HCT116 (cell line): ENCODE measurements around the gene FRK. TPM values are rescaled to one million over a fixed set of nuclear protein-coding genes. Genes with fewer than 3 reads are reported as not detected.

Source experiments
- ATAC-seq: fragments of 200-7000 bp; cut with Tn5 transposase; 2 replicates; pipeline ENCODE4 v1.9.1; 2020; ENCODE audit warnings: mild to moderate bottlenecking, moderate library complexity
- BruUV-seq: library from RNA; stranded (reverse); fragments of 400-500 nt; replicated peaks from 2 replicates; lab custom pipeline; 2021; lab: Mats Ljungman, UMichigan
- CTCF ChIA-PET: fragments of 300-600 bp; sonication (Branson Sonifier 250); formaldehyde crosslinking; loops from one replicate; lab custom pipeline; 2021; ENCODE audit warnings: antibody characterized with exemption; lab: Charles Lee
- POLR2A ChIA-PET: fragments of 300-600, 350-600 bp; sonication (Branson Sonifier 250); formaldehyde crosslinking; loops from one replicate; lab custom pipeline; 2021; ENCODE audit warnings: antibody characterized with exemption; lab: Charles Lee
- RAD21 ChIA-PET, 2 experiments: fragments of 300-600 bp; sonication (Branson Sonifier 250); formaldehyde crosslinking; loops; one replicate each; lab custom pipeline; 2023; ENCODE audit warnings: low total read pairs in 2 of 2; ENCODE audit not compliant: uncharacterized antibody in 2 of 2, unreplicated experiment in 2 of 2, low non-redundant PET in 1 of 2; lab: Charles Lee
- DNase-seq: peaks from one replicate; pipeline ENCODE4 v3.0.0-alpha.2; 2010; ENCODE audit warnings: low read depth, low spot score
- H2AFZ ChIP-seq: fragments of 200-600 bp; shearing (Covaris generic), sonication (generic); 2 replicates; pipeline ENCODE4 v1.6.1; 2017; ENCODE audit warnings: low read depth, mixed run types, mixed read lengths, antibody characterized with exemption, low read length; ENCODE audit not compliant: poor library complexity, severe bottlenecking
- H3K27ac ChIP-seq: 2 replicates; pipeline ENCODE4 v1.5.1; 2012; ENCODE audit warnings: low read depth, low read length
- H3K27me3 ChIP-seq: fragments of 200-600 bp; sonication (generic); 2 replicates; pipeline ENCODE4 v1.6.1; 2016; ENCODE audit warnings: mixed run types, low read length, mixed read lengths; ENCODE audit not compliant: insufficient read depth
- H3K36me3 ChIP-seq, 2 experiments: fragments of 200-500 bp in 1 of 2; fragments of 200-600 bp in 1 of 2; sonication (Bioruptor generic) in 1 of 2; sonication (generic) in 1 of 2; 2 replicates each; pipeline versions ENCODE4 v1.5.1 to v1.6.1; 2014 to 2016; ENCODE audit warnings: low read length in 2 of 2, inconsistent platforms in 1 of 2, mixed read lengths in 1 of 2, mixed run types in 1 of 2; ENCODE audit not compliant: insufficient read depth in 2 of 2, control insufficient read depth in 1 of 2
- H3K4me1 ChIP-seq, 2 experiments: fragments of 200-600 bp in 1 of 2; sonication (generic) in 1 of 2; 2 replicates each; pipeline versions ENCODE4 v1.5.1 to v1.6.1; 2012 to 2017; ENCODE audit warnings: low read length in 2 of 2, inconsistent platforms in 1 of 2, mild to moderate bottlenecking in 1 of 2, mixed read lengths in 1 of 2, mixed run types in 1 of 2, moderate library complexity in 1 of 2; ENCODE audit not compliant: insufficient read depth in 2 of 2, control insufficient read depth in 1 of 2
- H3K4me2 ChIP-seq: fragments of 200-600 bp; sonication (generic); 2 replicates; pipeline ENCODE4 v1.6.1; 2017; ENCODE audit warnings: mixed run types, low read length, mixed read lengths
- H3K4me3 ChIP-seq, 2 experiments: fragments of 200-600 bp in 1 of 2; sonication (generic) in 1 of 2; replicated peaks in 1 of 2; 2 replicates each; pipeline ENCODE4 v1.5.1; 2011 to 2016; ENCODE audit warnings: low read length in 2 of 2, control low read depth in 1 of 2, low read depth in 1 of 2, mild to moderate bottlenecking in 1 of 2, mixed read lengths in 1 of 2, mixed run types in 1 of 2
- H3K79me2 ChIP-seq: fragments of 200-600 bp; sonication (generic); 2 replicates; pipeline ENCODE4 v1.6.1; 2017; ENCODE audit warnings: mild to moderate bottlenecking, mixed run types, low read length, moderate library complexity, mixed read lengths; ENCODE audit not compliant: insufficient read depth
- H3K9ac ChIP-seq: fragments of 200-600 bp; sonication (generic); 2 replicates; pipeline ENCODE4 v1.6.1; 2016; ENCODE audit warnings: low read length, mixed read lengths
- H3K9me2 ChIP-seq: fragments of 200-600 bp; sonication (generic), shearing (Covaris generic); 2 replicates; pipeline ENCODE4 v1.6.1; 2017; ENCODE audit warnings: mixed run types, mild to moderate bottlenecking, moderate library complexity; ENCODE audit not compliant: insufficient read depth
- H3K9me3 ChIP-seq, 2 experiments: fragments of 200-500 bp in 1 of 2; fragments of 200-600 bp in 1 of 2; sonication (Bioruptor generic) in 1 of 2; sonication (generic) in 1 of 2; 2 replicates each; pipeline ENCODE4 v1.6.1; 2014 to 2017; ENCODE audit warnings: low read length in 2 of 2, mixed read lengths in 2 of 2, inconsistent platforms in 1 of 2, low read depth in 1 of 2, mild to moderate bottlenecking in 1 of 2, mixed run types in 1 of 2, moderate library complexity in 1 of 2; ENCODE audit not compliant: control insufficient read depth in 1 of 2, insufficient read depth in 1 of 2
- H4K20me1 ChIP-seq: fragments of 200-600 bp; sonication (generic), shearing (Covaris generic); 2 replicates; pipeline ENCODE4 v1.6.1; 2017; ENCODE audit warnings: mixed run types, mild to moderate bottlenecking, moderate library complexity; ENCODE audit not compliant: insufficient read depth
- CBX3 ChIP-seq: IDR thresholded peaks from 2 replicates; pipeline ENCODE4 v1.6.1; 2012; ENCODE audit warnings: low read depth
- CEBPB ChIP-seq: IDR thresholded peaks from 2 replicates; pipeline ENCODE4 v1.6.1; 2012; ENCODE audit warnings: low read depth
- EGR1 ChIP-seq: IDR thresholded peaks from 2 replicates; pipeline ENCODE4 v1.6.1; 2012; ENCODE audit warnings: low read depth
- EZH2 ChIP-seq: fragments of 200-600 bp; sonication (generic); IDR thresholded peaks from 2 replicates; pipeline ENCODE4 v1.6.1; 2017; ENCODE audit warnings: antibody characterized with exemption, mixed run types
- FOSL1 ChIP-seq: IDR thresholded peaks from 2 replicates; pipeline ENCODE4 v1.6.1; 2012; ENCODE audit warnings: low read depth
- RAD21 ChIP-seq: IDR thresholded peaks from 2 replicates; pipeline ENCODE4 v1.6.1; 2012; ENCODE audit warnings: low read depth, mild to moderate bottlenecking
- SP1 ChIP-seq: IDR thresholded peaks from 2 replicates; pipeline ENCODE4 v1.6.1; 2012; ENCODE audit warnings: low read depth
- TCF7L2 ChIP-seq: IDR thresholded peaks from 2 replicates; pipeline ENCODE4 v1.7.0; 2011; ENCODE audit warnings: borderline replicate concordance, inconsistent platforms; ENCODE audit not compliant: insufficient read depth, insufficient read length; ENCODE audit errors: extremely low read depth
- YY1 ChIP-seq: IDR thresholded peaks from 2 replicates; pipeline ENCODE4 v1.6.1; 2011; ENCODE audit warnings: low read length, low read depth, moderate library complexity, mild to moderate bottlenecking; ENCODE audit not compliant: insufficient replicate concordance; ENCODE audit errors: extremely low read depth
- ZBTB33 ChIP-seq: IDR thresholded peaks from 2 replicates; pipeline ENCODE4 v1.6.1; 2011; ENCODE audit warnings: mild to moderate bottlenecking, low read length, moderate library complexity; ENCODE audit not compliant: insufficient replicate concordance; ENCODE audit errors: extremely low read depth
- ZFX ChIP-seq: fragments of 450-650 bp; IDR thresholded peaks from 2 replicates; pipeline ENCODE4 v1.6.1; 2017
- ZNF274 ChIP-seq: fragments of 200-500 bp; sonication (Bioruptor generic); IDR thresholded peaks from 2 replicates; pipeline ENCODE4 v1.6.1; 2014; ENCODE audit warnings: mild to moderate bottlenecking, low read depth, low read length, inconsistent platforms
- intact Hi-C: fragments of 100-400 bp; cut with micrococcal nuclease; formaldehyde crosslinking; loops from 2 replicates; pipeline ENCODE4 v1.10.0; 2022
- total RNA-seq: library from RNA; stranded (reverse); gene quantifications from one replicate; pipeline ENCODE4 v1.2.1, GENCODE V29; 2021; ENCODE audit not compliant: unreplicated experiment

The FRK gene
- total RNA-seq, 1 experiment from 2014 or later, result 3.7 TPM

DNA sequence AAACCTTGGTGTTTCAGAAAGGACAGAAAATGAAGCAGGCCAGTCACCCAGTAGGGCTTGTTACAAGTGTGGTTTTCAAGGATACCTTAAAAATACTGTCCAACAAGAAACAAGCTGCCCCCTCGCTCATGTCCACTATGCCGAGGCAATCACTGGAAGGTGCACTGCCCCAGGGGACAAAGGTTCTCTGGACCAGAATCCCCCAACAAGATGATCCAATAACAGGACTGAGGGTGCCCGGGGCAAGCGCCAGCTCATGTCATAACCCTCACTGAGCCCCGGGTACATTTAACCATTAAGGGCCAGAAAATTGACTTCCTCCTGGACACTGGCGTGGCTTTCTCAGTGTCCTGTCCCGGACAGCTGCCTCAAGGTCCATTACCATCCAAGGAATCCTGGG is 33.4 kb upstream of the FRK start:
- ATAC-seq (no peak), DNase-seq (no peak)
- Histone ChIP-seq H3K9ac (no peak overlapping the region), H3K9me2 (no peaks in the 10 kb centered on the region), H3K4me2 (no peak overlapping the region), H3K79me2 (no peaks in the 10 kb centered on the region), H3K9me3 (peaks cover 5 to 10% of the 10 kb centered on the region in 2 experiments; a peak in 2 of 4 replicates), H3K4me1 (no peaks in the 10 kb centered on the region), H3K27ac (no peak overlapping the region), H3K36me3 (no peaks in the 10 kb centered on the region), H3K4me3 (no peak overlapping the region), H2AFZ (no peak overlapping the region), H3K27me3 (no peaks in the 10 kb centered on the region), H4K20me1 (no peaks in the 10 kb centered on the region)
- ChIA-PET RAD21 (no interaction called here), POLR2A (no interaction called here), CTCF (no interaction called here)
- BruUV-seq, result no TSS peak
- no peak for TF ChIP-seq ZFX
- no peak for TF ChIP-seq FOSL1
- no peak for TF ChIP-seq SP1
- TF ChIP-seq CBX3, result no peak
- TF ChIP-seq TCF7L2, result no peak
- no peak for TF ChIP-seq ZNF274
- TF ChIP-seq RAD21, result no peak
- TF ChIP-seq EZH2, result no peak
- TF ChIP-seq ZBTB33, result no peak
- TF ChIP-seq YY1, result no peak
- TF ChIP-seq EGR1, result no peak
- no peak for TF ChIP-seq CEBPB
- intact Hi-C loops, result no loop called here
